ENCODE data around the gene HAUS7. TPM values are rescaled to one million over a fixed set of nuclear protein-coding genes. Genes with fewer than 3 reads are reported as not detected.

Gene HAUS7
- total and polyA plus RNA-seq, 2 experiments from 2014 or later, result 19.8 to 22.6 TPM

DNA sequence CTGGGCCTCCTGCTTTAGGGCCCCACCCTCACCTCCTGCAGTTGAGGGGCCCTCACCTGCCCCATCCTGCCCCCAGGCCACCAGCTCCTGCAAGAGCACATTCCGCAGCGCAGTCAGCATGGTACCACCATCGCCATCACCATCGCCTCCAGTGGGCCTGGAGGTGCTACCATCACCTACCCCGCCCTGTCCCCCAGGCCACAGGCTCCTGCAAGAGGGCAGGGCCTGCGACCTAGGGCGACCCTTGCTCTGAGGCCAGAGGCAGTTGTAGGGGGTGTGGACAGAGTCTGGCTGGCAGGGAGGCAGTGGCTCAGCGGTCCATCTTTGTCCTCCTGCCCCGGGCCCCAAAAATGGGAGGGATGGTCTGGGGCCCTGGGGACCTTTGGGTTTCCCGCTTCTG, 3.9 kb upstream of the HAUS7 start:
- no peaks in the 10 kb centered on the region for H3K9me3 ChIP-seq (ENCODE audit: low read depth)

GRCh38 chrX:153473126-153473525, 2.8 kb upstream of the HAUS7 start:
- no peak overlapping the region for H3K4me3 ChIP-seq
- DNase-seq (ENCODE audit: low read depth in 1 of 2, low spot score in 1 of 2), result no peak
- TF ChIP-seq, protein P1, sequence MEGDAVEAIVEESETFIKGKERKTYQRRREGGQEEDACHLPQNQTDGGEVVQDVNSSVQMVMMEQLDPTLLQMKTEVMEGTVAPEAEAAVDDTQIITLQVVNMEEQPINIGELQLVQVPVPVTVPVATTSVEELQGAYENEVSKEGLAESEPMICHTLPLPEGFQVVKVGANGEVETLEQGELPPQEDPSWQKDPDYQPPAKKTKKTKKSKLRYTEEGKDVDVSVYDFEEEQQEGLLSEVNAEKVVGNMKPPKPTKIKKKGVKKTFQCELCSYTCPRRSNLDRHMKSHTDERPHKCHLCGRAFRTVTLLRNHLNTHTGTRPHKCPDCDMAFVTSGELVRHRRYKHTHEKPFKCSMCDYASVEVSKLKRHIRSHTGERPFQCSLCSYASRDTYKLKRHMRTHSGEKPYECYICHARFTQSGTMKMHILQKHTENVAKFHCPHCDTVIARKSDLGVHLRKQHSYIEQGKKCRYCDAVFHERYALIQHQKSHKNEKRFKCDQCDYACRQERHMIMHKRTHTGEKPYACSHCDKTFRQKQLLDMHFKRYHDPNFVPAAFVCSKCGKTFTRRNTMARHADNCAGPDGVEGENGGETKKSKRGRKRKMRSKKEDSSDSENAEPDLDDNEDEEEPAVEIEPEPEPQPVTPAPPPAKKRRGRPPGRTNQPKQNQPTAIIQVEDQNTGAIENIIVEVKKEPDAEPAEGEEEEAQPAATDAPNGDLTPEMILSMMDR (IDR thresholded peaks at IDR 0.05; ENCODE audit: low read depth, low read length), result no peak
- H3K9me3 ChIP-seq (ENCODE audit: low read depth), result no peaks in the 10 kb centered on the region
- no peaks in the 10 kb centered on the region for H3K4me1 ChIP-seq (ENCODE audit: low read depth)
- H3K27ac ChIP-seq, result no peak overlapping the region
- H3K36me3 ChIP-seq, result no peaks in the 10 kb centered on the region
- H3K27me3 ChIP-seq, result no peaks in the 10 kb centered on the region

More for the DNA sequence above, 3.9 kb upstream of the HAUS7 start:
- Histone ChIP-seq H3K27ac (no peak overlapping the region), H3K4me1 (ENCODE audit: low read depth) (no peaks in the 10 kb centered on the region), H3K36me3 (no peaks in the 10 kb centered on the region), H3K27me3 (no peaks in the 10 kb centered on the region), H3K4me3 (no peak overlapping the region)
- no peak for DNase-seq (ENCODE audit: low read depth in 1 of 2, low spot score in 1 of 2)
- TF ChIP-seq, protein P1 (IDR thresholded peaks at IDR 0.05; ENCODE audit: low read depth, low read length), result no peak

DNA sequence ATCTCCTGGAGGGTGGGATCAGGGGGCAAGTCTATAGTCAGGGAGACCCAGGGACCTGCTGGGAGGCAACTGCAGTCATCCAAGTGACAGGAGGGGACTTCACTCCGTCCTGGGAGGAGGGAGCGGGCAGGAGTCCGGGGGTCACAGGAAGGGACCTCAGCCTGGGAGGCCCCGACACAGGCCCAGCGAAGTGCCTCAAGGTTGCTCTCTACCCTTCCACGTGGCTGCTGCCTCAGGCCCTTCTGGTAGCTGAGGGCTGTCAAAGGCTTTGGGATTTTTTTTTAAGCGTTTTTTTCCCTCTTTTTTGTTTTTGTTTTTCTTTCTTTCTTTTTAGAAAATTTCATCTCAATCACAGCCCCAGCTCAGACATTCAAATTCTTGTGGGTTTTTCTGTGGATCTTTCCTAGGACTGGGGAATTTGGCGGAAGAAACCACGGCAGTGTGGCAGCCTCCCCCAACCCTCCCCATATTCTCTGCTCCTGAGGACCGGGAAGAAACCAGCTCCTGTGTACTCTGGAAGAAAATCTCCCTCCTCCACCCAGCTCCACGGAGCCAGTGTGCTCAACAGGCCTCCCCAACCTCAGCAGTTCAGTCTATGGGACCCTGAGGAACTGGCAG, 1.4 kb upstream of the HAUS7 start:
- Histone ChIP-seq H3K4me3 (no peak overlapping the region), H3K36me3 (no peaks in the 10 kb centered on the region), H3K4me1 (ENCODE audit: low read depth) (no peaks in the 10 kb centered on the region), H3K9me3 (ENCODE audit: low read depth) (no peaks in the 10 kb centered on the region), H3K27ac (no peak overlapping the region), H3K27me3 (no peaks in the 10 kb centered on the region)
- peak in 1 of 2 donors; percentile 41 for DNase-seq (ENCODE audit: low read depth in 1 of 2, low spot score in 1 of 2)
- TF ChIP-seq, protein P1 (IDR thresholded peaks at IDR 0.05; ENCODE audit: low read depth, low read length), result no peak

DNA sequence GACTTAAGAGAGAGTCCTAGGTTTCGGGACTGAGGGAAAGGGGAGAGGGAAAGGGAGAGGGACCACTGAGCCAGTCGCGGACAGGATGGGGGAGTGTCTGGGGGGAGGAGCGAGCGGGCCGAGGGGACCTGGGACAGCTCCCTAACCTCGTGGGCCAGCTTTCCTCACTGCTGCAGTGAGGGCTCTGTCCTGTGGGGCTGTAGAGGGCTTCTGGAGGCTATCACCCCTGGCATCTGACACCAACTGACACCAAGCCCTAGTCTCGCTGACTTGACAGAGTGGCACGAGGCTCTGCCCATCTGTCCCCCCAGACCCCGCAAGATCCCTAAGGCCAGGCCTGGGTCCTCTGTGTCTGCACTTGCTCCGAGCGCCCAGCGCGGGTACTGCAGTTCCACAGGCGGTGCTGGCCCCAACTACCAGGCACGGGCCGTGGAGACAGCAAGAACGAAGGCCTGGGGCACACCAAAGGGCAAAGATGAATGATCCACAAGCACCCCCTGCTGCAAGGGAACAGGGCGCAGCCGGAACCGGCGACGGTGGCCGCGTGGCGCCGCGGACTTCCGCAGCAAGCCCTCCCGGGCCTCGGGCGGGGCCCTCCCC, 465 bp downstream of the HAUS7 start:
- no peaks in the 10 kb centered on the region for H3K27me3 ChIP-seq
- peak; percentile 23 to 48 for DNase-seq (ENCODE audit: low read depth in 1 of 2, low spot score in 1 of 2)
- H3K27ac ChIP-seq, result no peak overlapping the region
- H3K4me1 ChIP-seq (ENCODE audit: low read depth), result no peaks in the 10 kb centered on the region
- no peaks in the 10 kb centered on the region for H3K36me3 ChIP-seq
- H3K9me3 ChIP-seq (ENCODE audit: low read depth), result no peaks in the 10 kb centered on the region
- TF ChIP-seq, protein P1 (IDR thresholded peaks at IDR 0.05; ENCODE audit: low read depth, low read length), result peak; percentile 13
- H3K4me3 ChIP-seq, result peak overlapping the region; percentile 45

DNA sequence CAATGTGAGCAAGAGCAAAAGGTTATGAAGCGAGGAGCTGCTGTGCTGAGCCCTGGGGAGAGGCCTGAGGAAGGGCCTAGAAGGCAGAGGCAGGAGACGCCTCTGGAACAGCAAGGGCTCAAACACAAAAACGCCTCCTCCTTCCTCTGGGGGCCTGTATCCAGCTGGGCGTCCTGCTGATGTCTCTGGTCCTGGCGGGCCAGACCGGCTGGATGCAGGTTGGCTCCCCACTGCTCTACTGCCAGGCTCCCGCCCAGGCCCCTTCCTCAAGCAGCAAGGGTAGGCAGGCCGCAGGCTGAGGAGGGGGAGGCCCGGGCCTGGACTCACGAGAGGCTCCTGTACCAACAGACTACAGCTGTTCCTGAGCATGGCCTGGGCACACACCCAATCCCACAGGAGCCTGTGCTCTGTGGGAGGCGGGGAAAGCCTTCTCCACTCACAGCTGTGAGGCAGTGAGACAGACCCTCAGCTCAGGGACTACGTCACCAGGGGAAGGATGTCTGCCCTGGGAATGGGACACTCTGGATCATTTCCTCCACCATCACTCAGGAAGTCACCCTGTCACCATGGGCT, 2.3 kb downstream of the HAUS7 start:
- H3K4me1 ChIP-seq (ENCODE audit: low read depth), result no peaks in the 10 kb centered on the region
- no peak overlapping the region for H3K27ac ChIP-seq
- H3K9me3 ChIP-seq (ENCODE audit: low read depth), result no peaks in the 10 kb centered on the region
- TF ChIP-seq, protein P1 (IDR thresholded peaks at IDR 0.05; ENCODE audit: low read depth, low read length), result no peak
- H3K36me3 ChIP-seq, result no peaks in the 10 kb centered on the region
- no peak for DNase-seq (ENCODE audit: low read depth in 1 of 2, low spot score in 1 of 2)
- no peaks in the 10 kb centered on the region for H3K27me3 ChIP-seq
- no peak overlapping the region for H3K4me3 ChIP-seq
